NT2/D1 (cell line): ENCODE data around the gene ADGRD2.

Experiments
- SUZ12 ChIP-seq: IDR thresholded peaks from 2 replicates; pipeline ENCODE4 v1.6.1; 2011; ENCODE audit not compliant: insufficient read length, insufficient read depth; ENCODE audit errors: extremely low read depth
- ZNF274 ChIP-seq: IDR thresholded peaks from 2 replicates; pipeline ENCODE4 v1.6.1; 2011; ENCODE audit warnings: mild to moderate bottlenecking, low read depth, low read length

DNA sequence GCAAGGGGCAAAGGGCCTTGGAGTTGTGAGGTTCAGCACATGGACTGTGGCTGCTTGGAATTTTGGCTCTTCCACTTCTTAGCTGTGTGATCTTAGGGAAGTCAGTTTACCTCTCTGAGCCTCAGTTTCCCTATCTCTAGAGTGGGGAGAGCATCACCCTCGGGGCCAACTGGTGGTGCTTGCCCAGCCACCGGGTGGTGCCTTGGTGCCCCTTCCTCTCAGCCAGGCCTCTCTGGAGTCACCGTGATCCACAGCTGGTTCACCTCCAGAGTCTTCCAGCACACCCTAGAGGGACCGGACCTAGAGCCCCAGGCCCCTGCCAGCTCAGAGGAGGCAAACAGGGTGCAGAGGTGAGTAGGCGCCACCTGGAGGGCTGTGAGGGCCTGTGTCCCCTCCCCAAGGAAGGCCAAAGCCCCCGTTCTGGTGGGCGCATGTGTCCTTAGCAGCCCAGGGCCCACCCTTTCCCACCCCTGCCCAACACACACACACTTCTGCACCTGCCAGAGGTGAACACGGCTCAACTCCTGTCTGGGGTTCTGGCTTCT, 7.7 kb downstream of the ADGRD2 start:
- TF ChIP-seq SUZ12, result no peak
- no peak for TF ChIP-seq ZNF274
